GM23338 (cell line): ENCODE results near the gene S100A3. TPM values are rescaled to one million over a fixed set of nuclear protein-coding genes. Genes with fewer than 3 reads are reported as not detected.

ENCODE experiments used
- ATAC-seq: fragments of 200-7000 bp; cut with Tn5 transposase; 3 replicates; pipeline ENCODE4 v1.9.1; 2020
- DNase-seq: peaks from one replicate; pipeline ENCODE4 v3.0.0-alpha.2; 2015; ENCODE audit warnings: low spot score
- H2AFZ ChIP-seq: fragments of 200-600 bp; sonication (generic); 2 replicates; pipeline ENCODE4 v1.8.0; 2016; ENCODE audit warnings: antibody characterized with exemption, mild to moderate bottlenecking, moderate library complexity
- H3F3A ChIP-seq: fragments of 200-600 bp; sonication (generic); replicated peaks from 2 replicates; pipeline ENCODE4 v1.8.0; 2017; ENCODE audit warnings: antibody characterized with exemption, mixed run types, low read depth
- H3K27ac ChIP-seq: fragments of 200-600 bp; sonication (generic); 2 replicates; pipeline ENCODE4 v1.6.1; 2016; ENCODE audit warnings: low read depth
- H3K27me3 ChIP-seq: fragments of 200-600 bp; sonication (generic); 2 replicates; pipeline ENCODE4 v1.8.0; 2016; ENCODE audit warnings: mild to moderate bottlenecking, mixed run types, moderate library complexity; ENCODE audit not compliant: insufficient read depth
- H3K36me3 ChIP-seq: fragments of 200-600 bp; sonication (generic); 2 replicates; pipeline ENCODE4 v1.8.0; 2016; ENCODE audit warnings: mild to moderate bottlenecking; ENCODE audit not compliant: insufficient read depth
- H3K4me1 ChIP-seq: fragments of 200-600 bp; sonication (generic); 2 replicates; pipeline ENCODE4 v1.8.0; 2016; ENCODE audit warnings: mild to moderate bottlenecking, moderate library complexity; ENCODE audit not compliant: insufficient read depth
- H3K4me2 ChIP-seq: fragments of 200-600 bp; sonication (generic); 2 replicates; pipeline ENCODE4 v1.7.1; 2017; ENCODE audit warnings: mixed run types
- H3K4me3 ChIP-seq: fragments of 200-600 bp; sonication (generic); 2 replicates; pipeline ENCODE4 v1.6.1; 2016; ENCODE audit warnings: mixed run types
- H3K79me2 ChIP-seq: fragments of 200-600 bp; sonication (generic); replicated peaks from 2 replicates; pipeline ENCODE4 v1.8.0; 2017; ENCODE audit warnings: mild to moderate bottlenecking; ENCODE audit not compliant: insufficient read depth
- H3K9me2 ChIP-seq: fragments of 200-600 bp; sonication (generic); 2 replicates; pipeline ENCODE4 v1.8.0; 2017; ENCODE audit not compliant: insufficient read depth
- H4K20me1 ChIP-seq: fragments of 200-600 bp; sonication (generic); replicated peaks from 2 replicates; pipeline ENCODE4 v1.8.0; 2017; ENCODE audit warnings: mild to moderate bottlenecking; ENCODE audit not compliant: insufficient read depth
- H3K27ac Mint-ChIP-seq: 2 replicates; pipeline ENCODE4 v1.8.0; 2020; ENCODE audit warnings: inconsistent platforms, mild to moderate bottlenecking, moderate library complexity, mixed read lengths
- H3K27me3 Mint-ChIP-seq: 3 replicates; pipeline ENCODE4 v1.8.0; 2022; ENCODE audit warnings: low read depth, mild to moderate bottlenecking, moderate library complexity, mixed read lengths, inconsistent platforms; ENCODE audit not compliant: insufficient read depth, poor library complexity
- H3K36me3 Mint-ChIP-seq: 3 replicates; pipeline ENCODE4 v1.8.0; 2021; ENCODE audit warnings: low read depth, mild to moderate bottlenecking, inconsistent platforms, moderate library complexity, mixed read lengths
- H3K4me1 Mint-ChIP-seq: 3 replicates; pipeline ENCODE4 v1.8.0; 2020; ENCODE audit warnings: mild to moderate bottlenecking, inconsistent platforms, mixed read lengths
- H3K4me3 Mint-ChIP-seq: 3 replicates; pipeline ENCODE4 v1.8.0; 2021; ENCODE audit warnings: moderate library complexity, mild to moderate bottlenecking, inconsistent platforms, mixed read lengths
- H3K9me3 Mint-ChIP-seq: 3 replicates; pipeline ENCODE4 v1.8.0; 2020; ENCODE audit warnings: moderate library complexity, mild to moderate bottlenecking, inconsistent platforms, mixed read lengths
- CREB1 ChIP-seq: fragments of 250-450 bp; sonication (Bioruptor Pico); IDR thresholded peaks from 2 replicates; pipeline ENCODE4 v1.5.0; 2020; ENCODE audit warnings: low read depth, mild to moderate bottlenecking, moderate library complexity
- ETS1 ChIP-seq: IDR thresholded peaks from 2 replicates; pipeline ENCODE4 v1.6.1; 2016; ENCODE audit warnings: antibody characterized with exemption
- NANOG ChIP-seq: IDR thresholded peaks from 2 replicates; pipeline ENCODE4 v1.6.1; 2016; ENCODE audit warnings: antibody characterized with exemption, borderline replicate concordance
- POLR2AphosphoS5 ChIP-seq: IDR thresholded peaks from 2 replicates; pipeline ENCODE4 v1.6.1; 2016; ENCODE audit warnings: antibody characterized with exemption, low read depth
- STAT1 ChIP-seq: IDR thresholded peaks from one replicate; pipeline ENCODE4 v1.6.1; 2016; ENCODE audit warnings: antibody characterized with exemption; ENCODE audit not compliant: unreplicated experiment
- ZNF114 ChIP-seq: fragments of 250-450 bp; sonication (Bioruptor Pico); IDR thresholded peaks from 2 replicates; pipeline ENCODE4 v1.5.0; 2020; ENCODE audit warnings: mild to moderate bottlenecking, moderate library complexity
- polyA plus RNA-seq: library from polyadenylated mRNA; unstranded; fragments of >200 nt; fragmentation: Nextera tagmentation; extraction: Ambion mirVana; gene quantifications from 2 replicates; pipeline ENCODE4 v1.2.1, GENCODE V29; 2016
- total RNA-seq: library from RNA; depleted of rRNA; stranded (reverse); fragments of >200 nt; shearing (Covaris generic); gene quantifications from 2 replicates; pipeline ENCODE4 v1.2.3, GENCODE V29; 2014

The S100A3 gene
- total and polyA plus RNA-seq, 2 experiments from 2014 or later: not detected

GRCh38 chr1:153546371-153546770 lies 2.7 kb downstream of the S100A3 start:
- Histone ChIP-seq H3K27me3 (no peaks in the 10 kb centered on the region), H3K4me3 (no peak overlapping the region), H3K27ac (no peak overlapping the region), H3K4me1 (peaks cover 18% of the 10 kb centered on the region), H4K20me1 (no peaks in the 10 kb centered on the region), H3K4me2 (no peak overlapping the region), H2AFZ (no peak overlapping the region), H3K36me3 (no peaks in the 10 kb centered on the region), H3K79me2 (no peaks in the 10 kb centered on the region), H3K9me2 (no peaks in the 10 kb centered on the region), H3F3A (no peaks in the 10 kb centered on the region)
- Mint-ChIP-seq H3K36me3 (no peaks in the 10 kb centered on the region), H3K9me3 (no peaks in the 10 kb centered on the region; the same call in 2 of the 3 replicates), H3K27me3 (peaks cover 26% of the 10 kb centered on the region), H3K27ac (no peak overlapping the region), H3K4me1 (peaks cover 60% of the 10 kb centered on the region), H3K4me3 (no peak overlapping the region)
- no peak for ATAC-seq
- TF ChIP-seq CREB1 (CRISPR knock-in tag) (no peak), ETS1 (no peak), NANOG (no peak), POLR2AphosphoS5 (no peak), STAT1 (no peak)
- no peak for DNase-seq

- Histone ChIP-seq H3K4me1 (peaks cover 18% of the 10 kb centered on the region), H3K79me2 (no peaks in the 10 kb centered on the region), H4K20me1 (no peaks in the 10 kb centered on the region), H3K27me3 (no peaks in the 10 kb centered on the region), H3K9me2 (peaks cover 3% of the 10 kb centered on the region; the same call in 1 of the 2 replicates), H3K4me3 (peak within 1 kb of the TSS; percentile 27; the same call in 1 of the 2 replicates), H3K4me2 (peak within 1 kb of the TSS; percentile 72), H3K27ac (no peak within 1 kb of the TSS), H3F3A (no peaks in the 10 kb centered on the region), H2AFZ (peak within 1 kb of the TSS; percentile 91), H3K36me3 (no peaks in the 10 kb centered on the region)
- ATAC-seq (peak; percentile 89), DNase-seq (peak; percentile 96)
- TF ChIP-seq ZNF114 (CRISPR knock-in tag) (no peak), POLR2AphosphoS5 (peak; percentile 56; the same call in 1 of the 2 replicates), NANOG (no peak), CREB1 (CRISPR knock-in tag) (no peak)
- no peaks in the 10 kb centered on the region; the same call in 2 of the 3 replicates for H3K9me3 Mint-ChIP-seq
- H3K27ac Mint-ChIP-seq: peak within 1 kb of the TSS; percentile 78
- H3K4me1 Mint-ChIP-seq: peaks cover 52% of the 10 kb centered on the region
- H3K36me3 Mint-ChIP-seq: no peaks in the 10 kb centered on the region
- peak within 1 kb of the TSS; percentile 41 for H3K4me3 Mint-ChIP-seq
- peaks cover 22% of the 10 kb centered on the region for H3K27me3 Mint-ChIP-seq
Observed at GRCh38 chr1:153545067-153546055, 3.7 kb downstream of the S100A3 start, which contains the start of gene S100A4. S100A4 (minus strand) TSS chr1:153545806; CDS start chr1:153544794, 1,012 bp downstream.
